Liver (tissue), 9 donors: ENCODE data around the gene CRYBG1. TPM values are rescaled to one million over a fixed set of nuclear protein-coding genes. Genes with fewer than 3 reads are reported as not detected.

Source experiments
- DNase-seq: peaks from one replicate; pipeline ENCODE4 v3.0.0-alpha.2; 2017; ENCODE audit warnings: low spot score
- H3K27ac ChIP-seq, 2 donors: one replicate each; pipeline ENCODE4 v1.7.0; 2013; ENCODE audit warnings: inconsistent platforms in 2 of 2, low read length in 2 of 2, control low read depth in 1 of 2, low read depth in 1 of 2, mild to moderate bottlenecking in 1 of 2
- H3K27me3 ChIP-seq, 4 donors: one replicate each; pipeline versions ENCODE4 v1.6.1 to v1.7.0; 2013; ENCODE audit warnings: low read length in 3 of 4, inconsistent platforms in 1 of 4, mild to moderate bottlenecking in 1 of 4, moderate library complexity in 1 of 4; ENCODE audit not compliant: control insufficient read depth in 4 of 4, insufficient read depth in 4 of 4
- H3K36me3 ChIP-seq, 4 donors: one replicate each; pipeline versions ENCODE4 v1.6.1 to v1.7.0; 2013; ENCODE audit warnings: low read length in 3 of 4, mild to moderate bottlenecking in 3 of 4, low read depth in 1 of 4, moderate library complexity in 1 of 4; ENCODE audit not compliant: control insufficient read depth in 4 of 4, insufficient read depth in 3 of 4
- H3K4me1 ChIP-seq, 4 donors: one replicate each; pipeline versions ENCODE4 v1.6.1 to v1.7.0; 2013; ENCODE audit warnings: low read length in 3 of 4, mild to moderate bottlenecking in 3 of 4, moderate library complexity in 1 of 4; ENCODE audit not compliant: control insufficient read depth in 4 of 4, insufficient read depth in 4 of 4
- H3K4me3 ChIP-seq, 3 donors: one replicate each; pipeline versions ENCODE4 v1.6.1 to v1.7.0; 2013; ENCODE audit warnings: low read length in 3 of 3, control low read depth in 1 of 3, low read depth in 1 of 3, mild to moderate bottlenecking in 1 of 3
- H3K9ac ChIP-seq, 2 donors: one replicate each; pipeline ENCODE4 v1.7.0; 2013; ENCODE audit warnings: low read length in 2 of 2, mild to moderate bottlenecking in 2 of 2, moderate library complexity in 2 of 2, control low read depth in 1 of 2, low read depth in 1 of 2
- H3K9me3 ChIP-seq, 4 donors: one replicate each; pipeline versions ENCODE4 v1.6.1 to v1.7.0; 2013; ENCODE audit warnings: low read length in 3 of 4; ENCODE audit not compliant: control insufficient read depth in 4 of 4
- EGR1 ChIP-seq, 2 donors: IDR thresholded peaks; 2 replicates each; pipeline ENCODE4 v1.6.1; 2016 to 2018; ENCODE audit warnings: antibody characterized with exemption in 2 of 2, low read depth in 2 of 2
- FOXA1 ChIP-seq: IDR thresholded peaks from 2 replicates; pipeline ENCODE4 v1.6.1; 2016; ENCODE audit warnings: antibody characterized with exemption
- FOXA2 ChIP-seq: IDR thresholded peaks from 2 replicates; pipeline ENCODE4 v1.6.1; 2016; ENCODE audit warnings: antibody characterized with exemption
- GABPA ChIP-seq, 2 donors: IDR thresholded peaks in 1 of 2; conservative IDR thresholded peaks in 1 of 2; 2 replicates each; pipeline ENCODE4 v1.6.1; 2016; ENCODE audit warnings: antibody characterized with exemption in 2 of 2, mild to moderate bottlenecking in 1 of 2, moderate library complexity in 1 of 2
- HNF4A ChIP-seq, 2 donors: conservative IDR thresholded peaks; 2 replicates each; pipeline ENCODE4 v1.6.1; 2016; ENCODE audit warnings: antibody characterized with exemption in 2 of 2, mild to moderate bottlenecking in 2 of 2
- HNF4G ChIP-seq: IDR thresholded peaks from 2 replicates; pipeline ENCODE4 v1.6.1; 2016; ENCODE audit warnings: antibody characterized with exemption
- JUND ChIP-seq, 2 donors: IDR thresholded peaks; 2 replicates each; pipeline ENCODE4 v1.6.1; 2016; ENCODE audit warnings: antibody characterized with exemption in 2 of 2
- NR2F2 ChIP-seq: IDR thresholded peaks from 2 replicates; pipeline ENCODE4 v1.6.1; 2016; ENCODE audit warnings: antibody characterized with exemption
- RAD21 ChIP-seq, 2 donors: IDR thresholded peaks; 2 replicates each; pipeline ENCODE4 v1.6.1; 2016; ENCODE audit warnings: antibody characterized with exemption in 2 of 2, mild to moderate bottlenecking in 2 of 2
- RXRA ChIP-seq, 2 donors: IDR thresholded peaks; 2 replicates each; pipeline ENCODE4 v1.6.1; 2017 to 2018; ENCODE audit warnings: antibody characterized with exemption in 2 of 2, mild to moderate bottlenecking in 1 of 2
- SP1 ChIP-seq: IDR thresholded peaks from 2 replicates; pipeline ENCODE4 v1.6.1; 2018; ENCODE audit warnings: antibody characterized with exemption, mild to moderate bottlenecking
- TAF1 ChIP-seq: conservative IDR thresholded peaks from 2 replicates; pipeline ENCODE4 v1.6.1; 2016; ENCODE audit warnings: antibody characterized with exemption, mild to moderate bottlenecking
- YY1 ChIP-seq: IDR thresholded peaks from 2 replicates; pipeline ENCODE4 v1.6.1; 2016; ENCODE audit warnings: antibody characterized with exemption, mild to moderate bottlenecking
- ZBTB33 ChIP-seq: IDR thresholded peaks from 2 replicates; pipeline ENCODE4 v1.6.1; 2016; ENCODE audit warnings: antibody characterized with exemption
- WGBS: extraction: QIAGEN DNeasy Blood & Tissue Kit; methylation state at CpG from one replicate; pipeline ENCODE4 v1.1.7; 2013; 5-methylcytosine and 5-hydroxymethylcytosine counted together
- polyA plus RNA-seq, 2 donors: library from polyadenylated mRNA; stranded (reverse) in 1 of 2; unstranded in 1 of 2; fragments of 200-250 nt in 1 of 2; fragments of >200 nt in 1 of 2; fragmentation: Nextera tagmentation in 1 of 2; extraction: Ambion mirVana in 1 of 2; gene quantifications; one replicate each; pipeline versions ENCODE4 v1.2.1 to v1.2.3, GENCODE V29; 2013 to 2015
- total RNA-seq, 2 donors: library from RNA; depleted of rRNA; stranded (reverse); fragments of >200 nt; gene quantifications; one replicate each; pipeline ENCODE4 v1.2.3, GENCODE V29; 2014
- TF ChIP-seq, protein P1 (sequence below): IDR thresholded peaks from 2 replicates; pipeline ENCODE4 v1.6.1; 2016; ENCODE audit warnings: antibody characterized with exemption, mild to moderate bottlenecking
- TF ChIP-seq, protein P2 (sequence below): IDR thresholded peaks from 2 replicates; pipeline ENCODE4 v1.6.1; 2016; ENCODE audit warnings: antibody characterized with exemption
- TF ChIP-seq, protein P3 (sequence below): IDR thresholded peaks from 2 replicates; pipeline ENCODE4 v1.6.1; 2016; ENCODE audit warnings: antibody characterized with exemption
- donor health status: healthy.
- donor health status: healthy.
- donor health status: healthy.
- donor health status: healthy.
- donor health status: healthy.

The CRYBG1 gene
- total and polyA plus RNA-seq, 4 donors, result 2.3 to 8.7 (median 4.0) TPM

GRCh38 chr6:106551155-106551554, 190.6 kb downstream of the CRYBG1 start:
- DNase-seq, result no peak
- H3K4me1 ChIP-seq, result peaks cover 0 to 1% (median 0%) of the 10 kb centered on the region in 4 donors
- TF ChIP-seq RXRA (IDR thresholded peaks at IDR 0.05) (no peak), GABPA (IDR thresholded peaks at IDR 0.05 in 1 of 2, conservative IDR thresholded peaks at IDR 0.05 in 1 of 2) (no peak), HNF4A (conservative IDR thresholded peaks at IDR 0.05) (no peak), FOXA2 (no peak), ZBTB33 (no peak), HNF4G (no peak), RAD21 (IDR thresholded peaks at IDR 0.05) (no peak), NR2F2 (no peak), YY1 (no peak), EGR1 (IDR thresholded peaks at IDR 0.05; ENCODE audit: low read depth in 2 of 2) (no peak)
- TF ChIP-seq, protein P1, sequence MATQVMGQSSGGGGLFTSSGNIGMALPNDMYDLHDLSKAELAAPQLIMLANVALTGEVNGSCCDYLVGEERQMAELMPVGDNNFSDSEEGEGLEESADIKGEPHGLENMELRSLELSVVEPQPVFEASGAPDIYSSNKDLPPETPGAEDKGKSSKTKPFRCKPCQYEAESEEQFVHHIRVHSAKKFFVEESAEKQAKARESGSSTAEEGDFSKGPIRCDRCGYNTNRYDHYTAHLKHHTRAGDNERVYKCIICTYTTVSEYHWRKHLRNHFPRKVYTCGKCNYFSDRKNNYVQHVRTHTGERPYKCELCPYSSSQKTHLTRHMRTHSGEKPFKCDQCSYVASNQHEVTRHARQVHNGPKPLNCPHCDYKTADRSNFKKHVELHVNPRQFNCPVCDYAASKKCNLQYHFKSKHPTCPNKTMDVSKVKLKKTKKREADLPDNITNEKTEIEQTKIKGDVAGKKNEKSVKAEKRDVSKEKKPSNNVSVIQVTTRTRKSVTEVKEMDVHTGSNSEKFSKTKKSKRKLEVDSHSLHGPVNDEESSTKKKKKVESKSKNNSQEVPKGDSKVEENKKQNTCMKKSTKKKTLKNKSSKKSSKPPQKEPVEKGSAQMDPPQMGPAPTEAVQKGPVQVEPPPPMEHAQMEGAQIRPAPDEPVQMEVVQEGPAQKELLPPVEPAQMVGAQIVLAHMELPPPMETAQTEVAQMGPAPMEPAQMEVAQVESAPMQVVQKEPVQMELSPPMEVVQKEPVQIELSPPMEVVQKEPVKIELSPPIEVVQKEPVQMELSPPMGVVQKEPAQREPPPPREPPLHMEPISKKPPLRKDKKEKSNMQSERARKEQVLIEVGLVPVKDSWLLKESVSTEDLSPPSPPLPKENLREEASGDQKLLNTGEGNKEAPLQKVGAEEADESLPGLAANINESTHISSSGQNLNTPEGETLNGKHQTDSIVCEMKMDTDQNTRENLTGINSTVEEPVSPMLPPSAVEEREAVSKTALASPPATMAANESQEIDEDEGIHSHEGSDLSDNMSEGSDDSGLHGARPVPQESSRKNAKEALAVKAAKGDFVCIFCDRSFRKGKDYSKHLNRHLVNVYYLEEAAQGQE, result no peak
- TF ChIP-seq, protein P2, sequence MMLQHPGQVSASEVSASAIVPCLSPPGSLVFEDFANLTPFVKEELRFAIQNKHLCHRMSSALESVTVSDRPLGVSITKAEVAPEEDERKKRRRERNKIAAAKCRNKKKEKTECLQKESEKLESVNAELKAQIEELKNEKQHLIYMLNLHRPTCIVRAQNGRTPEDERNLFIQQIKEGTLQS, result no peak
- TF ChIP-seq, protein P3, sequence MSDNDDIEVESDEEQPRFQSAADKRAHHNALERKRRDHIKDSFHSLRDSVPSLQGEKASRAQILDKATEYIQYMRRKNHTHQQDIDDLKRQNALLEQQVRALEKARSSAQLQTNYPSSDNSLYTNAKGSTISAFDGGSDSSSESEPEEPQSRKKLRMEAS, result no peak
- H3K27me3 ChIP-seq, result no peaks in the 10 kb centered on the region
- peaks cover 3 to 21% (median 11%) of the 10 kb centered on the region in 4 donors for H3K36me3 ChIP-seq
- WGBS, result over 99% methylated on average over 3 of the region's 3 CpGs
- no peaks in the 10 kb centered on the region for H3K9me3 ChIP-seq
- H3K4me3 ChIP-seq, result no peak overlapping the region
- no peak overlapping the region for H3K9ac ChIP-seq
- no peak overlapping the region for H3K27ac ChIP-seq

DNA sequence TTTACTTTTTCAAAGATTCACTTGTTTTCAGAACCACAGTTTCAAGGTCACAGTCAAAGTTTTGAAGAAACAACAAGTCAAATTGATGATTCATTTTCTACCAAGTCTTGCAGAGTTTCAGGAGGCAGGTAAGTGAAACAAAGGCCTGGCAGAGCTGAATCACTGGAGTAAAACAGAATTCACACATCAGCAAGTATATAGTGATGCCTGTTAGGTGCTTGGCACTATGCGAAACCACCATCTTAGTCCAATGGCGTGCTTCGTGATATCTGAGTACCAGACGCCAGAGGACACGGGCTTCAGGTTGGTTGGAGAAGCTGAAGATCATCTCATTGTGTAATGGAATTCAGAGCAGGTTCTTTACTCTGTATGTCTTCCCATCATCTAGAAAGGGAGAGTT, 192.9 kb downstream of the CRYBG1 start:
- Histone ChIP-seq H3K4me1 (peaks cover 0 to 3% (median under 1%) of the 10 kb centered on the region in 4 donors), H3K27me3 (no peaks in the 10 kb centered on the region), H3K36me3 (peaks cover 3 to 16% (median 12%) of the 10 kb centered on the region in 4 donors), H3K4me3 (no peak overlapping the region), H3K9me3 (no peaks in the 10 kb centered on the region), H3K9ac (no peak overlapping the region), H3K27ac (no peak overlapping the region)
- no peak for DNase-seq
- no peak for TF ChIP-seq SP1
- TF ChIP-seq NR2F2, result no peak
- TF ChIP-seq RAD21 (IDR thresholded peaks at IDR 0.05), result no peak
- no peak for TF ChIP-seq ZBTB33
- TF ChIP-seq FOXA2, result no peak
- TF ChIP-seq HNF4G, result no peak
- no peak for TF ChIP-seq JUND (IDR thresholded peaks at IDR 0.05)
- no peak for TF ChIP-seq HNF4A (conservative IDR thresholded peaks at IDR 0.05)
- TF ChIP-seq TAF1, result no peak
- no peak for TF ChIP-seq EGR1 (IDR thresholded peaks at IDR 0.05; ENCODE audit: low read depth in 2 of 2)
- TF ChIP-seq FOXA1, result no peak
- no peak for TF ChIP-seq GABPA (IDR thresholded peaks at IDR 0.05 in 1 of 2, conservative IDR thresholded peaks at IDR 0.05 in 1 of 2)
- TF ChIP-seq, protein P2, result no peak
- TF ChIP-seq, protein P3, result no peak
- WGBS, result 97% methylated on average over 5 of the region's 5 CpGs
